Endodermal cell (in vitro differentiated cells): ENCODE measurements around the gene ANKRD6. TPM values are rescaled to one million over a fixed set of nuclear protein-coding genes. Genes with fewer than 3 reads are reported as not detected.

Source experiments
- DNase-seq: peaks from one replicate; pipeline ENCODE4 v3.0.0-alpha.2; 2017
- H3K27ac ChIP-seq: 2 replicates; pipeline ENCODE4 v1.5.1; 2013; ENCODE audit warnings: mild to moderate bottlenecking, low read depth, low read length, moderate library complexity
- H3K27me3 ChIP-seq: 2 replicates; pipeline ENCODE4 v1.6.1; 2013; ENCODE audit warnings: mild to moderate bottlenecking, low read length, moderate library complexity; ENCODE audit not compliant: insufficient read depth, control insufficient read depth, poor library complexity, severe bottlenecking
- H3K36me3 ChIP-seq: 2 replicates; pipeline ENCODE4 v1.7.0; 2013; ENCODE audit warnings: mild to moderate bottlenecking, low read length, moderate library complexity; ENCODE audit not compliant: control insufficient read depth, insufficient read depth
- H3K4me1 ChIP-seq: one replicate; pipeline ENCODE4 v1.7.0; 2013; ENCODE audit warnings: low read length; ENCODE audit not compliant: control insufficient read depth, insufficient read depth
- H3K4me3 ChIP-seq: 2 replicates; pipeline ENCODE4 v1.5.1; 2013; ENCODE audit warnings: mild to moderate bottlenecking, low read length, moderate library complexity
- H3K9ac ChIP-seq: 2 replicates; pipeline ENCODE4 v1.6.1; 2013; ENCODE audit warnings: mild to moderate bottlenecking, low read length, moderate library complexity; ENCODE audit not compliant: poor library complexity, severe bottlenecking; ENCODE audit errors: extremely low read depth
- H3K9me3 ChIP-seq: 2 replicates; pipeline ENCODE4 v1.6.1; 2013; ENCODE audit warnings: mild to moderate bottlenecking, low read length, moderate library complexity; ENCODE audit not compliant: control insufficient read depth
- H3K27ac Mint-ChIP-seq: 2 replicates; pipeline ENCODE4 v1.8.0; 2020; ENCODE audit warnings: mixed read lengths
- H3K27me3 Mint-ChIP-seq: 2 replicates; pipeline ENCODE4 v1.8.0; 2021; ENCODE audit warnings: mild to moderate bottlenecking, mixed read lengths; ENCODE audit not compliant: insufficient read depth
- H3K36me3 Mint-ChIP-seq: 2 replicates; pipeline ENCODE4 v1.8.0; 2020; ENCODE audit warnings: low read depth, mixed read lengths
- H3K4me1 Mint-ChIP-seq: 2 replicates; pipeline ENCODE4 v1.8.0; 2020; ENCODE audit warnings: mixed read lengths
- H3K4me3 Mint-ChIP-seq: 2 replicates; pipeline ENCODE4 v1.8.0; 2020; ENCODE audit warnings: mild to moderate bottlenecking, moderate library complexity, mixed read lengths
- H3K9me3 Mint-ChIP-seq: 2 replicates; pipeline ENCODE4 v1.8.0; 2020; ENCODE audit warnings: mild to moderate bottlenecking, mixed read lengths
- WGBS, 2 experiments: methylation state at CpG; one replicate each; pipeline versions ENCODE4 v1.1.5 to v1.1.7; 2013; ENCODE audit warnings: missing lambda C conversion rate in 2 of 2, mixed read lengths in 1 of 2; ENCODE audit not compliant: insufficient coverage in 1 of 2, insufficient read length in 1 of 2; 5-methylcytosine and 5-hydroxymethylcytosine counted together
- total RNA-seq, 2 donors: library from RNA; stranded (reverse); fragmentation: NEBNext Ultra II Directional in 1 of 2; extraction: Animal tissue kit (Norgen Biotek cat#: 25700) in 1 of 2; gene quantifications; 2 replicates in 1 of 2; 3 replicates in 1 of 2; pipeline ENCODE4 v1.2.1, GENCODE V29; 2021
- TF ChIP-seq, protein P1 (sequence below): fragments of 200-600 bp; sonication (generic); conservative IDR thresholded peaks from 2 replicates; pipeline ENCODE4 v1.5.0; 2021; ENCODE audit warnings: antibody characterized with exemption, mild to moderate bottlenecking

ANKRD6 gene
- total RNA-seq, 2 donors from 2014 or later = 88.7 to 110 TPM

DNA sequence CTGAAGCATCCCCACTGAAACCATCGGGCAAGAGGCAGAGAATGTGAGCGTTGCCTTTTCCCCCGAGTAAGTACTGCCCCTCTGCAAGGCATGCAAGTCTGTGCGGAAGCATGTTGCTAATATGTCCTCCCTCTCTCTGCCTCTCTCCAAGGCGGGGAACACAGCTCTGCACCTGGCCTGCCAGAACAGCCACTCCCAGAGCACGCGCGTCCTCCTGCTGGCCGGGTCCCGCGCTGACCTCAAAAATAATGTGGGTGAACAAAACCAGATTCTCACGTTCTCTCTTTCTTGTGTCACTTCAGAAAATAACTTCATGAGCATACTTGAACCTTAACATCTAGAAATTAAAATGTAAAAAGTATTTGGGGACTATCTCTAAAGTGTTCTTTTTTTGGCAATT is 179.2 kb downstream of the ANKRD6 start:
- H3K9me3 Mint-ChIP-seq = no peaks in the 10 kb centered on the region
- Histone ChIP-seq H3K4me3 (no peak overlapping the region), H3K9me3 (no peaks in the 10 kb centered on the region), H3K27ac (no peak overlapping the region), H3K4me1 (no peaks in the 10 kb centered on the region), H3K36me3 (peaks cover 89% of the 10 kb centered on the region), H3K9ac (no peak overlapping the region), H3K27me3 (no peaks in the 10 kb centered on the region)
- peaks cover 55% of the 10 kb centered on the region for H3K36me3 Mint-ChIP-seq
- TF ChIP-seq, protein P1, sequence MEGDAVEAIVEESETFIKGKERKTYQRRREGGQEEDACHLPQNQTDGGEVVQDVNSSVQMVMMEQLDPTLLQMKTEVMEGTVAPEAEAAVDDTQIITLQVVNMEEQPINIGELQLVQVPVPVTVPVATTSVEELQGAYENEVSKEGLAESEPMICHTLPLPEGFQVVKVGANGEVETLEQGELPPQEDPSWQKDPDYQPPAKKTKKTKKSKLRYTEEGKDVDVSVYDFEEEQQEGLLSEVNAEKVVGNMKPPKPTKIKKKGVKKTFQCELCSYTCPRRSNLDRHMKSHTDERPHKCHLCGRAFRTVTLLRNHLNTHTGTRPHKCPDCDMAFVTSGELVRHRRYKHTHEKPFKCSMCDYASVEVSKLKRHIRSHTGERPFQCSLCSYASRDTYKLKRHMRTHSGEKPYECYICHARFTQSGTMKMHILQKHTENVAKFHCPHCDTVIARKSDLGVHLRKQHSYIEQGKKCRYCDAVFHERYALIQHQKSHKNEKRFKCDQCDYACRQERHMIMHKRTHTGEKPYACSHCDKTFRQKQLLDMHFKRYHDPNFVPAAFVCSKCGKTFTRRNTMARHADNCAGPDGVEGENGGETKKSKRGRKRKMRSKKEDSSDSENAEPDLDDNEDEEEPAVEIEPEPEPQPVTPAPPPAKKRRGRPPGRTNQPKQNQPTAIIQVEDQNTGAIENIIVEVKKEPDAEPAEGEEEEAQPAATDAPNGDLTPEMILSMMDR = peak; percentile 74
- no peaks in the 10 kb centered on the region for H3K27me3 Mint-ChIP-seq
- no peak overlapping the region for H3K4me3 Mint-ChIP-seq
- peak; percentile 83 for DNase-seq
- peaks cover 9% of the 10 kb centered on the region for H3K4me1 Mint-ChIP-seq
- H3K27ac Mint-ChIP-seq = no peak overlapping the region
- 92 to 95% methylated on average over 6 to 12 of the region's 12 CpGs for WGBS, 2 experiments

DNA sequence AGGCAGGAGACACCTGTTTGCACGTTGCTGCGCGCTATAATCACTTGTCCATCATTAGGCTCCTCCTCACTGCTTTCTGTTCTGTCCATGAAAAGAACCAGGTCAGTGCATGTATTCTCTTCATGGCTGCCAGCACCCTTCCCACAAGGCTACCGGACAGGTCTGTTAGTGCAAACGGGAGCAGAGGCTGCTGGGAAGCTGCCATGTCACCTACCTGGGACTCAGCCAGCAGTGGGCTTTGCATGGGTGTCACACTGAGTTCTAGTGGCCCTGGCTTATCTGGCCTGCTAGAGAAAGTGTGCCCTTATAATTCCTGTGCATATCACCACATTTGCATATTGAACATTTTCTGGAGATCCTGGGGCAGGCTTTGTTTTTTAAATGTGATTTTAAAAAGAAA is 180.8 kb downstream of the ANKRD6 start:
- 96 to 100% methylated on average over 5 of the region's 5 CpGs for WGBS, 2 experiments
- Histone ChIP-seq H3K36me3 (peaks cover 86% of the 10 kb centered on the region), H3K9ac (no peak overlapping the region), H3K27ac (no peak overlapping the region), H3K4me3 (no peak overlapping the region), H3K27me3 (no peaks in the 10 kb centered on the region), H3K4me1 (no peaks in the 10 kb centered on the region), H3K9me3 (no peaks in the 10 kb centered on the region)
- Mint-ChIP-seq H3K4me1 (peaks cover 9% of the 10 kb centered on the region), H3K27me3 (no peaks in the 10 kb centered on the region), H3K9me3 (no peaks in the 10 kb centered on the region), H3K4me3 (no peak overlapping the region), H3K27ac (no peak overlapping the region), H3K36me3 (peaks cover 63% of the 10 kb centered on the region)
- TF ChIP-seq, protein P1 = no peak
- no peak for DNase-seq

DNA sequence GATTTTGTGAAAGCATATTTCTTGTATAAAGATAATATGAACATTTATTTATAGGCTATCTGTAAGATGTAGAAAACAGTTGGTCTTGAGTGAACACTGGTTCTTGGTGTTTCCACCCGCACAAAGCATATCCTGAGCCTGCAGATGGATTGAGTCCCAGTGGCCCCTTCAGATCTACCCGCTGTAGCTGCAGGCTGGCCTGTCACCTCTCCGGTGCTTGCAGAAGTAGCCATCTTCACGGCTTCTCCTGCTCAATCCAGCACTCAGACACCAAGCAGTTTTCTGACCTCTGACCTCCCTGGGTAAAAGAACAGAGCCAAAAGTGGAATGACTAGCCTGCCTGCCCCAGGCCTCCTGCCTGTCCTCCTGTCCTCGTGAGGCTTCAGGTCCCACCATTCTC is 182.9 kb downstream of the ANKRD6 start:
- Histone ChIP-seq H3K4me1 (no peaks in the 10 kb centered on the region), H3K4me3 (no peak overlapping the region), H3K27me3 (no peaks in the 10 kb centered on the region), H3K9ac (no peak overlapping the region), H3K9me3 (no peaks in the 10 kb centered on the region), H3K27ac (no peak overlapping the region), H3K36me3 (peaks cover 88% of the 10 kb centered on the region)
- Mint-ChIP-seq H3K36me3 (peaks cover 62% of the 10 kb centered on the region), H3K27ac (no peak overlapping the region), H3K9me3 (no peaks in the 10 kb centered on the region), H3K27me3 (no peaks in the 10 kb centered on the region), H3K4me3 (no peak overlapping the region), H3K4me1 (no peaks in the 10 kb centered on the region)
- TF ChIP-seq, protein P1 = no peak
- DNase-seq = no peak
- WGBS, 2 experiments = 94 to 97% methylated on average over 5 of the region's 5 CpGs
